ENCODE measurements around the gene CEP250. TPM values are rescaled to one million over a fixed set of nuclear protein-coding genes. Genes with fewer than 3 reads are reported as not detected.

Gene CEP250
- polyA plus RNA-seq, 1 donor from 2014 or later, result 22.0 TPM

GRCh38 chr20:35474303-35474871 lies 19.0 kb downstream of the CEP250 start:
- TF ChIP-seq POLR2AphosphoS5 (IDR thresholded peaks at IDR 0.05) (no peak), TAF1 (IDR thresholded peaks at IDR 0.05; ENCODE audit: low read depth) (no peak), SMC3 (conservative IDR thresholded peaks at IDR 0.05; ENCODE audit: poor library complexity) (no peak), RAD21 (conservative IDR thresholded peaks at IDR 0.05) (no peak), EP300 (conservative IDR thresholded peaks at IDR 0.05; ENCODE audit: poor library complexity, severe bottlenecking) (no peak), CTCF (IDR thresholded peaks at IDR 0.05; ENCODE audit: poor library complexity, severe bottlenecking) (no peak), MXI1 (conservative IDR thresholded peaks at IDR 0.05; ENCODE audit: poor library complexity, severe bottlenecking) (no peak), EZH2 (IDR thresholded peaks at IDR 0.05; ENCODE audit: borderline replicate concordance, insufficient read depth, low read length, poor library complexity, severe bottlenecking) (no peak)
- TF ChIP-seq, protein P1, sequence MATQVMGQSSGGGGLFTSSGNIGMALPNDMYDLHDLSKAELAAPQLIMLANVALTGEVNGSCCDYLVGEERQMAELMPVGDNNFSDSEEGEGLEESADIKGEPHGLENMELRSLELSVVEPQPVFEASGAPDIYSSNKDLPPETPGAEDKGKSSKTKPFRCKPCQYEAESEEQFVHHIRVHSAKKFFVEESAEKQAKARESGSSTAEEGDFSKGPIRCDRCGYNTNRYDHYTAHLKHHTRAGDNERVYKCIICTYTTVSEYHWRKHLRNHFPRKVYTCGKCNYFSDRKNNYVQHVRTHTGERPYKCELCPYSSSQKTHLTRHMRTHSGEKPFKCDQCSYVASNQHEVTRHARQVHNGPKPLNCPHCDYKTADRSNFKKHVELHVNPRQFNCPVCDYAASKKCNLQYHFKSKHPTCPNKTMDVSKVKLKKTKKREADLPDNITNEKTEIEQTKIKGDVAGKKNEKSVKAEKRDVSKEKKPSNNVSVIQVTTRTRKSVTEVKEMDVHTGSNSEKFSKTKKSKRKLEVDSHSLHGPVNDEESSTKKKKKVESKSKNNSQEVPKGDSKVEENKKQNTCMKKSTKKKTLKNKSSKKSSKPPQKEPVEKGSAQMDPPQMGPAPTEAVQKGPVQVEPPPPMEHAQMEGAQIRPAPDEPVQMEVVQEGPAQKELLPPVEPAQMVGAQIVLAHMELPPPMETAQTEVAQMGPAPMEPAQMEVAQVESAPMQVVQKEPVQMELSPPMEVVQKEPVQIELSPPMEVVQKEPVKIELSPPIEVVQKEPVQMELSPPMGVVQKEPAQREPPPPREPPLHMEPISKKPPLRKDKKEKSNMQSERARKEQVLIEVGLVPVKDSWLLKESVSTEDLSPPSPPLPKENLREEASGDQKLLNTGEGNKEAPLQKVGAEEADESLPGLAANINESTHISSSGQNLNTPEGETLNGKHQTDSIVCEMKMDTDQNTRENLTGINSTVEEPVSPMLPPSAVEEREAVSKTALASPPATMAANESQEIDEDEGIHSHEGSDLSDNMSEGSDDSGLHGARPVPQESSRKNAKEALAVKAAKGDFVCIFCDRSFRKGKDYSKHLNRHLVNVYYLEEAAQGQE (IDR thresholded peaks at IDR 0.05; ENCODE audit: borderline replicate concordance), result no peak
- Histone ChIP-seq H3F3A (ENCODE audit: insufficient read depth, low read length, poor library complexity, severe bottlenecking) (no peaks in the 10 kb centered on the region), H3K4me2 (ENCODE audit: low read length) (no peak overlapping the region), H3K36me3 (ENCODE audit: insufficient read depth, low read length) (peaks cover 3% of the 10 kb centered on the region), H3K9ac (ENCODE audit: low read length) (no peak overlapping the region), H4K20me1 (ENCODE audit: insufficient read depth) (no peaks in the 10 kb centered on the region), H3K9me3 (ENCODE audit: low read length) (no peaks in the 10 kb centered on the region), H3K27me3 (ENCODE audit: insufficient read depth, low read depth, low read length) (no peaks in the 10 kb centered on the region), H3K27ac (ENCODE audit: low read length) (no peak overlapping the region), H3K4me3 (ENCODE audit: low read length) (no peak overlapping the region), H2AFZ (ENCODE audit: low read depth, low read length) (no peak overlapping the region), H3K9me2 (ENCODE audit: insufficient read depth, low read length) (no peaks in the 10 kb centered on the region), H3K79me2 (replicated peaks; ENCODE audit: insufficient read depth, low read length) (no peaks in the 10 kb centered on the region)

DNA sequence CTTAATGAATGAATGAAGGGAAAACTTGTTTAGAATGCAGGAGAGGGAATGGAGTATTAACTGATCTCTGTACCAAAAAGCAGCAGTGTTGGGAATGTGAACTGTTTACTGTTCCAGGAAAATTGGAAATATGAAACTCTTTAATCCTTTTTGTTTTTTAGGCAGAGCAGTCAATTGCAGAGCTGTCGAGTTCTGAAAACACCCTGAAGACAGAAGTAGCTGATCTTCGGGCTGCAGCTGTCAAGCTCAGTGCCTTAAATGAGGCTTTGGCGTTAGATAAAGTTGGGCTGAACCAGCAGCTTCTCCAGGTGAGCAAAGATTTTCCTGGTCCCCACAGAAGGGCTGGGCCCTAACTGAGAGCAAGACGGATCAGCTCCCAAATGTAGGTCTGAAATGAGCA lies 20.9 kb downstream of the CEP250 start:
- Histone ChIP-seq H3K36me3 (ENCODE audit: insufficient read depth, low read length) (peaks cover 3% of the 10 kb centered on the region), H3K9ac (ENCODE audit: low read length) (no peak overlapping the region), H3K27me3 (ENCODE audit: insufficient read depth, low read depth, low read length) (no peaks in the 10 kb centered on the region), H3K9me2 (ENCODE audit: insufficient read depth, low read length) (no peaks in the 10 kb centered on the region), H3K4me2 (ENCODE audit: low read length) (no peak overlapping the region), H4K20me1 (ENCODE audit: insufficient read depth) (no peaks in the 10 kb centered on the region), H3K79me2 (replicated peaks; ENCODE audit: insufficient read depth, low read length) (no peaks in the 10 kb centered on the region), H2AFZ (ENCODE audit: low read depth, low read length) (no peak overlapping the region), H3K9me3 (ENCODE audit: low read length) (no peaks in the 10 kb centered on the region), H3K4me3 (ENCODE audit: low read length) (no peak overlapping the region), H3F3A (ENCODE audit: insufficient read depth, low read length, poor library complexity, severe bottlenecking) (no peaks in the 10 kb centered on the region), H3K27ac (ENCODE audit: low read length) (no peak overlapping the region)
- TF ChIP-seq, protein P1 (IDR thresholded peaks at IDR 0.05; ENCODE audit: borderline replicate concordance), result no peak
- TF ChIP-seq SMC3 (conservative IDR thresholded peaks at IDR 0.05; ENCODE audit: poor library complexity) (no peak), TAF1 (IDR thresholded peaks at IDR 0.05; ENCODE audit: low read depth) (no peak), POLR2AphosphoS5 (IDR thresholded peaks at IDR 0.05) (no peak), CTCF (IDR thresholded peaks at IDR 0.05; ENCODE audit: poor library complexity, severe bottlenecking) (no peak), EZH2 (IDR thresholded peaks at IDR 0.05; ENCODE audit: borderline replicate concordance, insufficient read depth, low read length, poor library complexity, severe bottlenecking) (no peak), MXI1 (conservative IDR thresholded peaks at IDR 0.05; ENCODE audit: poor library complexity, severe bottlenecking) (no peak), RAD21 (conservative IDR thresholded peaks at IDR 0.05) (no peak), EP300 (conservative IDR thresholded peaks at IDR 0.05; ENCODE audit: poor library complexity, severe bottlenecking) (no peak)

Measured in neural cell (in vitro differentiated cells).